Myometrial cell (primary cell): ENCODE data around the gene CXCL12. TPM values are rescaled to one million over a fixed set of nuclear protein-coding genes. Genes with fewer than 3 reads are reported as not detected.

Source experiments
- total RNA-seq: library from RNA; depleted of rRNA; stranded (reverse); fragments of >200 nt; gene quantifications from 2 replicates; pipeline ENCODE4 v1.2.3, GENCODE V29; 2015

The CXCL12 gene
- 76.7 and 93.0 TPM in 2 replicates for total RNA-seq

DNA sequence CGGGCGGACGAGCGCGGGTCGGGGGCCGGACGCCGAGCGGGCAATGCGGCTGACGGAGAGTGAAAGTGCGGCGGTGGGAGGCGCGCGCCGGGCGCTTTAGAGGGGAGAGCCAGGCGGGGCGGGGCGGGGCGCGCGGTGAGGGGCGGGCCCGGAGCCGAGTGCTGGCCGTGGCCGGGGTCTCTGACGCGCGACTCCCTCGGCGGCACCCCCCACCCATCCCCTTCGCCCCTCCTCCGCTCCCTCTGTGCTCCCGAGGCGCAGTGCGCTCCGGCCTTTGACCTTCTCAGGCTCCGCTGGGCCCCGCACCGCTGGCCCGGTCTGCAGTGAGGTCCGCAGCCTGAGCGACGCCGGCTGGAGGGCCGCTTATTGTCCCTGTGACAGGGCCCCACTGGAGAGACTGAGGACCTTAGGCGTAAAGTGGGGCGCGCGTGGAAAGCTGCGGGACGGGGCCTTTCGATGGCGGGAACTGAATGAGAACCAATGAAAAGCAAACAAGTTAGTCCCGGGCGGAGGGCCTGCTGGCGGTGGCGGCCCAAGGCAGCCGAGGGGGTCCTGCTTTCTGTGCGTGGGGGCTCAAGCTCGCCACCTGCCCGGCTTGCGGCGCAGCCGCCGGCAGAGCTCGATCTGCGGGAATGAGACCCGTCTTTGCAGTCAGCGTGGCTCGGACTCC lies at the start of gene CXCL12:
TSS of gene CXCL12 (minus strand) at position 72 of the 670 bp plus-strand sequence. CDS start 92 bp downstream, outside the sequence.

